ENCODE measurements around the gene TRAF3IP1. TPM values are rescaled to one million over a fixed set of nuclear protein-coding genes. Genes with fewer than 3 reads are reported as not detected.

TRAF3IP1 gene
- polyA plus RNA-seq, 1 donor from 2014 or later: 12.5 TPM

DNA sequence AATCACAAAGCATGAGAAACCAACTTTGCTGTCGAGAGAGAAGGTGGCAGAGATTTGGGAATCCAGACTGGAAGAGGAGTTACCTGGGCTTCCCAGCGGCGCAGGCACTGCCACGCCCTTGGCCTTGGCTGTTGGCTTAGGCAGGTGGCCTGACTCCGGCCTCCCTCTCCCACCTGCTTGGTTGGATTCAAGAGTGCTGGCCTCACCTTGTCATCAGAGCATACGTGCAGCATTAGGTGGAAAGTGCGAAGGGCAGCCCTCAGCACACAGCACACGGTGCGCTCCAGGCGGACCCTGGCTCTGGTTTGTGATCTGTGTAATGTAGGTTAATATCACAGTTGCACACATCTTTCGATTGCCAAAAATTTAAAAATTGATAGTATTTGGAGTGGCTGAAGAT, 87.2 kb downstream of the TRAF3IP1 start:
- H2AFZ ChIP-seq (ENCODE audit: low read depth, low read length): no peak overlapping the region
- H3K27ac ChIP-seq (ENCODE audit: low read length): no peak overlapping the region
- H3K79me2 ChIP-seq (replicated peaks; ENCODE audit: insufficient read depth, low read length): no peaks in the 10 kb centered on the region
- H3K27me3 ChIP-seq (ENCODE audit: insufficient read depth, low read depth, low read length): no peaks in the 10 kb centered on the region
- no peaks in the 10 kb centered on the region for H3K36me3 ChIP-seq (ENCODE audit: insufficient read depth, low read length)
- no peaks in the 10 kb centered on the region for H3K9me3 ChIP-seq (ENCODE audit: low read length)
- H4K20me1 ChIP-seq (ENCODE audit: insufficient read depth): no peaks in the 10 kb centered on the region
- no peaks in the 10 kb centered on the region for H3F3A ChIP-seq (ENCODE audit: insufficient read depth, low read length, poor library complexity, severe bottlenecking)
- H3K4me2 ChIP-seq (ENCODE audit: low read length): no peak overlapping the region
- no peak for TF ChIP-seq EZH2 (IDR thresholded peaks at IDR 0.05; ENCODE audit: borderline replicate concordance, insufficient read depth, low read length, poor library complexity, severe bottlenecking)
- no peak for TF ChIP-seq RAD21 (conservative IDR thresholded peaks at IDR 0.05)
- TF ChIP-seq TAF1 (IDR thresholded peaks at IDR 0.05; ENCODE audit: low read depth): no peak
- TF ChIP-seq, protein P1, sequence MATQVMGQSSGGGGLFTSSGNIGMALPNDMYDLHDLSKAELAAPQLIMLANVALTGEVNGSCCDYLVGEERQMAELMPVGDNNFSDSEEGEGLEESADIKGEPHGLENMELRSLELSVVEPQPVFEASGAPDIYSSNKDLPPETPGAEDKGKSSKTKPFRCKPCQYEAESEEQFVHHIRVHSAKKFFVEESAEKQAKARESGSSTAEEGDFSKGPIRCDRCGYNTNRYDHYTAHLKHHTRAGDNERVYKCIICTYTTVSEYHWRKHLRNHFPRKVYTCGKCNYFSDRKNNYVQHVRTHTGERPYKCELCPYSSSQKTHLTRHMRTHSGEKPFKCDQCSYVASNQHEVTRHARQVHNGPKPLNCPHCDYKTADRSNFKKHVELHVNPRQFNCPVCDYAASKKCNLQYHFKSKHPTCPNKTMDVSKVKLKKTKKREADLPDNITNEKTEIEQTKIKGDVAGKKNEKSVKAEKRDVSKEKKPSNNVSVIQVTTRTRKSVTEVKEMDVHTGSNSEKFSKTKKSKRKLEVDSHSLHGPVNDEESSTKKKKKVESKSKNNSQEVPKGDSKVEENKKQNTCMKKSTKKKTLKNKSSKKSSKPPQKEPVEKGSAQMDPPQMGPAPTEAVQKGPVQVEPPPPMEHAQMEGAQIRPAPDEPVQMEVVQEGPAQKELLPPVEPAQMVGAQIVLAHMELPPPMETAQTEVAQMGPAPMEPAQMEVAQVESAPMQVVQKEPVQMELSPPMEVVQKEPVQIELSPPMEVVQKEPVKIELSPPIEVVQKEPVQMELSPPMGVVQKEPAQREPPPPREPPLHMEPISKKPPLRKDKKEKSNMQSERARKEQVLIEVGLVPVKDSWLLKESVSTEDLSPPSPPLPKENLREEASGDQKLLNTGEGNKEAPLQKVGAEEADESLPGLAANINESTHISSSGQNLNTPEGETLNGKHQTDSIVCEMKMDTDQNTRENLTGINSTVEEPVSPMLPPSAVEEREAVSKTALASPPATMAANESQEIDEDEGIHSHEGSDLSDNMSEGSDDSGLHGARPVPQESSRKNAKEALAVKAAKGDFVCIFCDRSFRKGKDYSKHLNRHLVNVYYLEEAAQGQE (IDR thresholded peaks at IDR 0.05; ENCODE audit: borderline replicate concordance): no peak
- no peak for TF ChIP-seq POLR2AphosphoS5 (IDR thresholded peaks at IDR 0.05)
- no peak for TF ChIP-seq MXI1 (conservative IDR thresholded peaks at IDR 0.05; ENCODE audit: poor library complexity, severe bottlenecking)
- no peak for TF ChIP-seq EP300 (conservative IDR thresholded peaks at IDR 0.05; ENCODE audit: poor library complexity, severe bottlenecking)
- TF ChIP-seq, protein P2, sequence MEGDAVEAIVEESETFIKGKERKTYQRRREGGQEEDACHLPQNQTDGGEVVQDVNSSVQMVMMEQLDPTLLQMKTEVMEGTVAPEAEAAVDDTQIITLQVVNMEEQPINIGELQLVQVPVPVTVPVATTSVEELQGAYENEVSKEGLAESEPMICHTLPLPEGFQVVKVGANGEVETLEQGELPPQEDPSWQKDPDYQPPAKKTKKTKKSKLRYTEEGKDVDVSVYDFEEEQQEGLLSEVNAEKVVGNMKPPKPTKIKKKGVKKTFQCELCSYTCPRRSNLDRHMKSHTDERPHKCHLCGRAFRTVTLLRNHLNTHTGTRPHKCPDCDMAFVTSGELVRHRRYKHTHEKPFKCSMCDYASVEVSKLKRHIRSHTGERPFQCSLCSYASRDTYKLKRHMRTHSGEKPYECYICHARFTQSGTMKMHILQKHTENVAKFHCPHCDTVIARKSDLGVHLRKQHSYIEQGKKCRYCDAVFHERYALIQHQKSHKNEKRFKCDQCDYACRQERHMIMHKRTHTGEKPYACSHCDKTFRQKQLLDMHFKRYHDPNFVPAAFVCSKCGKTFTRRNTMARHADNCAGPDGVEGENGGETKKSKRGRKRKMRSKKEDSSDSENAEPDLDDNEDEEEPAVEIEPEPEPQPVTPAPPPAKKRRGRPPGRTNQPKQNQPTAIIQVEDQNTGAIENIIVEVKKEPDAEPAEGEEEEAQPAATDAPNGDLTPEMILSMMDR (IDR thresholded peaks at IDR 0.05; ENCODE audit: poor library complexity, severe bottlenecking): no peak
- no peak for TF ChIP-seq SMC3 (conservative IDR thresholded peaks at IDR 0.05; ENCODE audit: poor library complexity)
- no peaks in the 10 kb centered on the region for H3K9me2 ChIP-seq (ENCODE audit: insufficient read depth, low read length)
- H3K4me3 ChIP-seq (ENCODE audit: low read length): no peak overlapping the region
- no peak overlapping the region for H3K9ac ChIP-seq (ENCODE audit: low read length)

DNA sequence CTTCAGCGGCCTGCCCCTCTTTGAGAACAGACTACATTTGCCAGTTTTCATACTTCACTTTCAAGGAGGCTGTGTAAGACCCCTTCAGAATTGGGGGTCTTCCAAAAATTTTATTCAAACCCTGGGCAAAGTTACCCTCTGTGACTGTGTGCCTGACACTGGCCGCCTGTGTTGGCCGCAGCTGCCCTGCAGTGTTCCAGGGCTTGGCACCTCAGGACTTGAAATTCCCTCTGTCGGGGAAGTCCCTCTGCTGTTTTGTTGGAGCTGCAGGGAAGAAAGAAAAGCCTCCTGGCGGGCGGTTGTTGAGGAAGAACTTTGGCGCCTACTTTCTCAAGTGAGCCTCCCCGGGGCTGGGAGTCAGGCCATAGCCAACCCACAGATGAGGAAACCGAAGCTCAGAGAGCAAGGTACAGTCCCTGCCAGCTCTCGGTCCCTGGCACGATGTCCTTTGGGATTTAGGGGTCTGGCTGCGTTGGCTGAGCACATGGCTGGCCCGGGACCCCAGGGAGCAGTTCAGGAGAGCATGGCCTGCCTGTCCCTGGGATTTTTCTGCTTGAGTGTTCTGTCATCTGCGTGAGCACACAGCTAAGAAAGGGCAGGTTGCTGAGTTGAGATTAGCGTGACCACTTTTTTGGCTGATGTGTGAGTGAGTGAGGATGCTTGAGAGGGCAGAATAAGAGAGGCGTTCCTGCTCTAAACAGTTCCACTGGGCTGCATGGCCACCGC, 88.5 kb downstream of the TRAF3IP1 start:
- Histone ChIP-seq H3F3A (ENCODE audit: insufficient read depth, low read length, poor library complexity, severe bottlenecking) (no peaks in the 10 kb centered on the region), H3K79me2 (replicated peaks; ENCODE audit: insufficient read depth, low read length) (no peaks in the 10 kb centered on the region), H3K4me3 (ENCODE audit: low read length) (no peak overlapping the region), H3K9ac (ENCODE audit: low read length) (no peak overlapping the region), H3K9me3 (ENCODE audit: low read length) (no peaks in the 10 kb centered on the region), H2AFZ (ENCODE audit: low read depth, low read length) (no peak overlapping the region), H3K27me3 (ENCODE audit: insufficient read depth, low read depth, low read length) (no peaks in the 10 kb centered on the region), H3K27ac (ENCODE audit: low read length) (no peak overlapping the region), H4K20me1 (ENCODE audit: insufficient read depth) (no peaks in the 10 kb centered on the region), H3K4me2 (ENCODE audit: low read length) (no peak overlapping the region), H3K36me3 (ENCODE audit: insufficient read depth, low read length) (no peaks in the 10 kb centered on the region), H3K9me2 (ENCODE audit: insufficient read depth, low read length) (no peaks in the 10 kb centered on the region)
- no peak for TF ChIP-seq EP300 (conservative IDR thresholded peaks at IDR 0.05; ENCODE audit: poor library complexity, severe bottlenecking)
- TF ChIP-seq EZH2 (IDR thresholded peaks at IDR 0.05; ENCODE audit: borderline replicate concordance, insufficient read depth, low read length, poor library complexity, severe bottlenecking): no peak
- TF ChIP-seq MXI1 (conservative IDR thresholded peaks at IDR 0.05; ENCODE audit: poor library complexity, severe bottlenecking): no peak
- TF ChIP-seq, protein P2 (IDR thresholded peaks at IDR 0.05; ENCODE audit: poor library complexity, severe bottlenecking): no peak
- no peak for TF ChIP-seq SMC3 (conservative IDR thresholded peaks at IDR 0.05; ENCODE audit: poor library complexity)
- TF ChIP-seq TAF1 (IDR thresholded peaks at IDR 0.05; ENCODE audit: low read depth): no peak
- no peak for TF ChIP-seq RAD21 (conservative IDR thresholded peaks at IDR 0.05)
- TF ChIP-seq, protein P1 (IDR thresholded peaks at IDR 0.05; ENCODE audit: borderline replicate concordance): no peak
- no peak for TF ChIP-seq POLR2AphosphoS5 (IDR thresholded peaks at IDR 0.05)

Measured in neural cell (in vitro differentiated cells).